WTC11 (cell line): ENCODE results near the gene ARF6.

ENCODE experiments used
- CTCF ChIP-seq: fragments of 200-600 bp; IDR thresholded peaks from 2 replicates; pipeline ENCODE4 v1.8.0; 2022; ENCODE audit warnings: antibody characterized with exemption
- E2F1 ChIP-seq: sonication (generic); formaldehyde crosslinking; IDR thresholded peaks from 2 replicates; pipeline ENCODE4 v1.8.0; 2022; ENCODE audit warnings: mild to moderate bottlenecking, missing genetic modification reagents
- E2F4 ChIP-seq: sonication (generic); formaldehyde crosslinking; IDR thresholded peaks from 2 replicates; pipeline ENCODE4 v1.8.1; 2022; ENCODE audit warnings: low read depth, mild to moderate bottlenecking, moderate library complexity, missing genetic modification reagents, borderline replicate concordance
- HMGA2 ChIP-seq: fragments of 250-450 bp; sonication (Bioruptor Pico); IDR thresholded peaks from 2 replicates; pipeline ENCODE4 v1.4.0; 2021; ENCODE audit warnings: mild to moderate bottlenecking, moderate library complexity
- IRF2 ChIP-seq: sonication (generic); formaldehyde crosslinking; IDR thresholded peaks from 2 replicates; pipeline ENCODE4 v1.8.0; 2022; ENCODE audit warnings: low read depth, missing genetic modification reagents, borderline replicate concordance
- JUN ChIP-seq: sonication (generic); formaldehyde crosslinking; IDR thresholded peaks from 2 replicates; pipeline ENCODE4 v1.8.0; 2023; ENCODE audit warnings: mild to moderate bottlenecking, missing genetic modification reagents
- NFYB ChIP-seq: sonication (generic); formaldehyde crosslinking; conservative IDR thresholded peaks from 2 replicates; pipeline ENCODE4 v1.8.0; 2022; ENCODE audit warnings: low read depth, missing genetic modification reagents
- PREB ChIP-seq: sonication (generic); formaldehyde crosslinking; IDR thresholded peaks from 2 replicates; pipeline ENCODE4 v1.8.1; 2022; ENCODE audit warnings: mild to moderate bottlenecking, missing genetic modification reagents, moderate library complexity, borderline replicate concordance
- TCF7 ChIP-seq: sonication (generic); formaldehyde crosslinking; IDR thresholded peaks from 2 replicates; pipeline ENCODE4 v1.8.0; 2022; ENCODE audit warnings: mild to moderate bottlenecking, low read depth, missing genetic modification reagents, moderate library complexity
- USF2 ChIP-seq: sonication (generic); formaldehyde crosslinking; IDR thresholded peaks from 2 replicates; pipeline ENCODE4 v1.8.1; 2023; ENCODE audit warnings: mild to moderate bottlenecking, missing genetic modification reagents, moderate library complexity
- ZNF138 ChIP-seq: sonication (generic); formaldehyde crosslinking; conservative IDR thresholded peaks from 2 replicates; pipeline ENCODE4 v1.8.1; 2022; ENCODE audit warnings: mild to moderate bottlenecking, moderate library complexity, missing genetic modification reagents
- ZNF263 ChIP-seq: sonication (generic); formaldehyde crosslinking; IDR thresholded peaks from 2 replicates; pipeline ENCODE4 v1.8.1; 2022; ENCODE audit warnings: low read depth, mild to moderate bottlenecking, moderate library complexity, missing genetic modification reagents
- TF ChIP-seq, protein P1 (sequence below): sonication (generic); formaldehyde crosslinking; IDR thresholded peaks from 2 replicates; pipeline ENCODE4 v1.8.0; 2022; ENCODE audit warnings: missing genetic modification reagents

DNA sequence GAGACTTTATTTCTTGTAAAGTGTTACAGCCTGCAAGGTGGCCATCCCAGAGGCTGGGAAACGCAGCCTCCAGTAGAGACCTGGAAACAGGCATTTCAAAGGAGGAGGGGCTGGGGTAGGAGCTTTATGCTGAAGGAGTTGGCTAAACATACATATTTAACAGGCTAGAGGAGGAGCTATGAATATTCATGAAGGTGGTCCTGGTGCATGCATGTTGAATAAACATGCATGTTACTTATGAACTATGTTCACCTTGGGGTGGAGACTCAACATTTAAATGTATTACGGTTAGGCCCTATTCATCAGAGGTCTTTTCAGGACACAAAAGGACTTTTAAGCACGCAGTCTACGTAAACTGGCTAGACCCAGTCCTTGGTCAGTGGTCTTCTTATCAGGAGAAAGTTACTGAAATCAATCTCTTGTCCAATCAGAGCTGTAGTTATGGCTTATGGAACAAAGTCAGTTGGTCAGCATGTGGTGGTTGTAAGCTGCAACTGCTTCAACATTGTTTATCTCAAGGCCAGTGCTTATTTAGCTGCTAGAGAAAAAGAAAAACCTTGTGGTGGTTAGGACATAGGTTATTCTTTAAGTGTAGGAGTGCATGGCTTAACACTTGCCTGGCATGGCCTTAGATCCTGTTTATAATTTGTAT, 11.4 kb upstream of the ARF6 start:
- TF ChIP-seq CTCF (no peak), IRF2 (CRISPR knock-in tag) (no peak), E2F1 (no peak), USF2 (no peak), ZNF138 (CRISPR knock-in tag) (no peak), E2F4 (CRISPR knock-in tag) (no peak), JUN (CRISPR knock-in tag) (no peak), ZNF263 (no peak), PREB (no peak), NFYB (CRISPR knock-in tag) (no peak), TCF7 (CRISPR knock-in tag) (no peak), HMGA2 (CRISPR knock-in tag) (no peak)
- TF ChIP-seq, protein P1, sequence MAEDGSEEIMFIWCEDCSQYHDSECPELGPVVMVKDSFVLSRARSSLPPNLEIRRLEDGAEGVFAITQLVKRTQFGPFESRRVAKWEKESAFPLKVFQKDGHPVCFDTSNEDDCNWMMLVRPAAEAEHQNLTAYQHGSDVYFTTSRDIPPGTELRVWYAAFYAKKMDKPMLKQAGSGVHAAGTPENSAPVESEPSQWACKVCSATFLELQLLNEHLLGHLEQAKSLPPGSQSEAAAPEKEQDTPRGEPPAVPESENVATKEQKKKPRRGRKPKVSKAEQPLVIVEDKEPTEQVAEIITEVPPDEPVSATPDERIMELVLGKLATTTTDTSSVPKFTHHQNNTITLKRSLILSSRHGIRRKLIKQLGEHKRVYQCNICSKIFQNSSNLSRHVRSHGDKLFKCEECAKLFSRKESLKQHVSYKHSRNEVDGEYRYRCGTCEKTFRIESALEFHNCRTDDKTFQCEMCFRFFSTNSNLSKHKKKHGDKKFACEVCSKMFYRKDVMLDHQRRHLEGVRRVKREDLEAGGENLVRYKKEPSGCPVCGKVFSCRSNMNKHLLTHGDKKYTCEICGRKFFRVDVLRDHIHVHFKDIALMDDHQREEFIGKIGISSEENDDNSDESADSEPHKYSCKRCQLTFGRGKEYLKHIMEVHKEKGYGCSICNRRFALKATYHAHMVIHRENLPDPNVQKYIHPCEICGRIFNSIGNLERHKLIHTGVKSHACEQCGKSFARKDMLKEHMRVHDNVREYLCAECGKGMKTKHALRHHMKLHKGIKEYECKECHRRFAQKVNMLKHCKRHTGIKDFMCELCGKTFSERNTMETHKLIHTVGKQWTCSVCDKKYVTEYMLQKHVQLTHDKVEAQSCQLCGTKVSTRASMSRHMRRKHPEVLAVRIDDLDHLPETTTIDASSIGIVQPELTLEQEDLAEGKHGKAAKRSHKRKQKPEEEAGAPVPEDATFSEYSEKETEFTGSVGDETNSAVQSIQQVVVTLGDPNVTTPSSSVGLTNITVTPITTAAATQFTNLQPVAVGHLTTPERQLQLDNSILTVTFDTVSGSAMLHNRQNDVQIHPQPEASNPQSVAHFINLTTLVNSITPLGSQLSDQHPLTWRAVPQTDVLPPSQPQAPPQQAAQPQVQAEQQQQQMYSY (CRISPR knock-in tag), result no peak
